ENCODE measurements around the gene ERC2.
A peak's percentile ranks its signal among the peaks of the same experiment; 100 is the strongest.

The ERC2 gene

DNA sequence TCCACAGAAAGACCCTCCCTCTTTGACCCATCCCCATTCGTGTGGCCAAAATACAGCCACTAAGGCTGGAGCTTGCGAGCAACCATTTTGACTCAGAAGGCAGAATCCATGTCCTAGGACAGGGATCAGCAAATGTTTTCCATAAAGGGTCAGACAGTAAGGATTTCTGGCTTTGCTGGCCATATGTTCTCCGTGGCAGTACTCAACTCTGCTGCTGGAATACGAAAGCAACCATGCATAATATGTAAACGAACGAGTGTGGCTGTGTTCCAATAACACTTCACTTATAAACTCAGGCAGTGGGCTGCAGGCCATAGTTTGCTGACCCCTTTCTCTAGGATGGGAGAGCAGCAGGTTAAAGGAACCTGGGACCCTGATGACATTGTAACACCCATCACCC is 903.5 kb downstream of the ERC2 start:
- FAIRE-seq = peak; percentile 21

GRCh38 chr3:55562700-55563099 is 905.6 kb downstream of the ERC2 start:
- FAIRE-seq = no peak

DNA sequence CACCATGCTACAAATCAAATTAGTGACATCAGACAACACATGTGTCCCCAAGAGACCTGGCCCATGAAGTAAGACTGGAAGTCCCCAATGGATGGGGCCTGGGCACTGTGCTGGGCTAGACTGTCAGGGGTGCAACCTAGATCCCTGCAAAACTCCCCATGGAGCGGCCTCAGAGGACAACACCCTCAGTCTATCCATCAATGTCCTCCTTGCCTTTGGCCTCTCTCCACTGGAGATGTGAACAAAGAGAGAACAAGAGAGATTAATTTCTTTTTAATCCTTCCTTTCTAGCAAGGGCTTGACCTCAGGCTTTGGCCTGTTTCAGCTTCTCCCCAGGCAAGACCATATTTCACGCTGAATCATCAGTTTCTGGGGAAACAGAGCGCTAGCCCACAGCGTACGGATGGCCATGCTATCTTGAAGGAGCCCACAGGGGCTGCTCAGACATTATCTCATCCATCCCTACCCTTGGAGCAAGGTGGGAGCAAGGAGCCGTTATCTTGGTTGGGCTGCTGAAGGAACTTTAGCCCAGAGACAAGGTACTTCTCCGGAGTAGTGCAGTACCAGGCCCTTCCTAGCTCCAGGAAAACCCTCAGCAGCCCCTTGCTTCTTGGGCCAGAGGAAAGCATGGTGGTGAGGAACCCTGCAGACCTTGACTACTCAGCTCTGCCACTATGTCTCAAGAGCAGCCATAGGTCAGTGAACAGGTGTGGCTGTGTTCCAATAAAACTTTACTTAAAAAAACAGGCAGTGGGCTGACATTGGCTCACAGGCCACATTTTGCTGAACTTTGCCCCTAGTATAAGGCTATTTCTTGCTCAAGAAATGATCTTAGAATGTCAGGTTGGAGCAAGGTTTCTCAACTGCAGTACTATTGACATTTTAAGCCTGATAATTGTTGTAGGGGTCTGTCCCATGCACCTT is 908.5 kb downstream of the ERC2 start:
- no peak for FAIRE-seq

DNA sequence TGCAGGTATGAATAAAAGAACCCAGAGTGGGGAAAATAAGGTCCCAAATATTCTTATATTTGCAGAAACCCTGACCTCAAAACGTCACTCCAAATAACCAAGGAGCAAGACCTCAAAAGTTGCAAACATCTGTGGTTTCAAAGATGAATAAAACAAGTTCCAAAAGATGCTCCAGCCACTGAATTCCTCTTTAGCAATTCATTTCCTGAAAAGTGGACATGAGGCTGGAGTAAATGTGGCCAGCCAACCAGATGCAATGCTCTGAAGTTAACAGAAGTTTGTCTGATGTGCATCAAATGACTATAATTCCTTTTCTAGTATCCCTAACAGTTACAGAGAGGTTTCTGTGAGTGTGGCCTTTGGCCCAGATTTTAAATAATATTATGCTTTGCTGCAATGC is 910.0 kb downstream of the ERC2 start:
- no peak for FAIRE-seq

- FAIRE-seq = no peak
Measured at GRCh38 chr3:55557549-55557948, 910.7 kb downstream of the ERC2 start.

- no peak for FAIRE-seq
Measured at GRCh38 chr3:55556619-55557537, 911.4 kb downstream of the ERC2 start.

DNA sequence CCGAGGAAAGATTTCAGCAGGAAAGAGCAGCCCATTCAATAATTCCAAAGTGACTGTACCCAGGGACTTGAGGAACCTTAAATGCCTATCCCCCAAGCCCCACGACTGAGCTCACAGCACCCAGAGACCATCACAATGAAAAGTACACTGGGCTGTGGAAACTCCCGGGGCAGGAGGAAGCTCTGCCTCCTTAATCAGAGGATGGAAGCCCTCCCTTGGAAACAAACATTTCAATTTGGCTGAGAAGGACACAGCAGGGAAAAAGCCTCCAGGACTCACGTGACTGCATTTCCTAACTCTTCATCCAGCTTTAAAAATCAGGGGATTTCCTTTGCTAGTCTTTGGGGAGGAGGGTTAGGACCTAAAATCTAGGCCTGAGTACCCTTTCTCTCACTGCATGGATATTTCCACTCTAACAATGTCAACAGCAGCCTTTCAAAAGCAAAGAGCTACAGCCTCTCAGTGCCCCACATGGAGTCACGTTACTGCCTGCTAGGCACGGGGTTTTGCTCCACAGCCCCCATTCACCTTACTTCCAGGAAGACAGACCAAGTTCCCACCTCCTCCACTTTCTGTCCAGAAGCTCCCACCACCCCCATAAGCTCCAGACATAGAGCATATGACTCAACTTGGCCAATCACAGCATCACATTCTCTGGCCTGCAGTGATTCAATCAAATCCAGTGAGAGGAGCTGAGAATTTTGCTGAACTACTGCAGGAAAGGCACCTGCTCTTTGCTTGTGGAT is 912.2 kb downstream of the ERC2 start:
- FAIRE-seq = no peak

GRCh38 chr3:55554634-55555425 is 913.4 kb downstream of the ERC2 start:
- FAIRE-seq = no peak

- FAIRE-seq = no peak
Measured at GRCh38 chr3:55551644-55552043, 916.6 kb downstream of the ERC2 start.

DNA sequence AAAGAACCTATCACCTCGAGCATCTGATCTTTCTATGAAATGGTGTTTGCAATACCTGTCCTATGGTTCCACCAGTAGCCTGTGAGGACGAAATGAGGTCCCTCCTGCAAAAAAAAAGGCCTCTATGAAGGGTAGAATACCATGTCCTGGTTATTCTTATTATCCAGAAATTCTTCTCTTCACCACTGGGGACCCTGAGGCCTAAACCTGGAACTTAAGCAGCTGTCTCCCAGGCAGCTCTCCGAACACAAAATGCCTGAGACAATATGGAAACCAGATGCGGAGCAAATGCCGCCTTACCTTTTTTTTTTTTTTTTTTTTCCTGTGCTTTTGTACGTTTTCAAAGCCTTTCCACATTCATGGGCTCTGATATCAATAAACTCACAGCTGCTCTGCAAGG is 919.1 kb downstream of the ERC2 start:
- FAIRE-seq = no peak

- FAIRE-seq = no peak
Measured at GRCh38 chr3:55546866-55547669, 921.2 kb downstream of the ERC2 start.

DNA sequence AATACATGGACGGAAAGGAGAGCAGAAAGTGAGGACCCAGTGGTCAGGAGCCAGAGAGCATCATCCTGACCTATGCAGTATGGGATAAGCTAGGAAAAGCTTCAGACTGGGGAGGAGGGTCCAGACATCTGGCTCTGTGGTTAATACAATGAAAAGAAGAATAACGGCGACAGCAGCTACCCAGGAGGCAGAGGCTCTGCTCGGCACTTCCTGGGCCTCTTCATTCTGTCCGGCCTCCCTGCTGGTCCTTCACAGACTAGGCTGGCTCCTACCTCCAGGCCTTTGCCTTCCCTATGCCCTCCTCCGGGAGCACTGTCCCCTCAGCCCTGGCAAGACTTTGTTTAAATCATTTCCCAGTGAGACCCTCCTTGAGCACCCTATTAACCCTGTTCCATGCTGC is 922.3 kb downstream of the ERC2 start:
- no peak for FAIRE-seq

GRCh38 chr3:55544219-55544618 is 924.0 kb downstream of the ERC2 start:
- no peak for FAIRE-seq

DNA sequence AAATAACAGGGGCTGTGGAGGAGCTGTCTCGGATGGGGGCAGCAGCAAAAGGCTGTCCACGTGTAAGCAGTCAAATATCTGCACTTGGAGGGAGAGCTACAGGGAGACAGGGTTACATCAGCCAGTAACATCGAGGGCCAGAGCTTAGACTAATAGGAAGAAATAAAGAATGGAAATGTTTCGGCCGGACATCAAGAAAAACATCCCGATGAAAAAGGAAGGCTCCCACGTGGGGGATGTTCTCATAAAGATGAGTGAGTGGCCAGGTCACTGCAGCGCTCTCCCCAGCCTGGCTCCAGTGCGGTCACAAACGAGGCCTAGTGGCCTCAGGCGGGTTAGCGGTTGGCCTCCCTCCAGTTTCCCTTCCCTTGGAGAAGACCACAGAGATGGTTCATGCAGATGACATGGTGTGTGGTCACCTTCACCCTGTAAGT is 925.1 kb downstream of the ERC2 start:
- no peak for FAIRE-seq

- no peak for FAIRE-seq
Measured at GRCh38 chr3:55541456-55541855, 926.8 kb downstream of the ERC2 start.

GRCh38 chr3:55541016-55541415 is 927.3 kb downstream of the ERC2 start:
- FAIRE-seq = no peak

DNA sequence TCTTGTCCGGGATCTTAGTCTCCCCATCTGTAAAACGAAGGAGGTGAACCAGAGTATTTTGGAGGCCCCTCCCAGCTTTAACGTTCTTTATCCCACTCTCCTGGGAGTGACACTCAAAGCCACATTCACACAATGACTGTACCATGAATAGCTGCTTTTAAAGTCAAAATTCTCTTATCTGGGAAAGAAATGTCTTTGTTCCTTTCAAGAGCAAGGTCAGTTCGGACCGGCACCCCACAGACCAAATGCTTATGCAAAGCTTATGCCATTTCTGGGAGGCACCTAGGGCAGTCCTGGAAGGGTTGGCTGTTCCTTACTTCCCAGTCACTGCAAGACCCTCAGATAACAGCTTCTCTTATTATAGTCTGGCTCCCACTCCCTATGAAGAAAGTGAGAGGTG is 927.7 kb downstream of the ERC2 start:
- no peak for FAIRE-seq

DNA sequence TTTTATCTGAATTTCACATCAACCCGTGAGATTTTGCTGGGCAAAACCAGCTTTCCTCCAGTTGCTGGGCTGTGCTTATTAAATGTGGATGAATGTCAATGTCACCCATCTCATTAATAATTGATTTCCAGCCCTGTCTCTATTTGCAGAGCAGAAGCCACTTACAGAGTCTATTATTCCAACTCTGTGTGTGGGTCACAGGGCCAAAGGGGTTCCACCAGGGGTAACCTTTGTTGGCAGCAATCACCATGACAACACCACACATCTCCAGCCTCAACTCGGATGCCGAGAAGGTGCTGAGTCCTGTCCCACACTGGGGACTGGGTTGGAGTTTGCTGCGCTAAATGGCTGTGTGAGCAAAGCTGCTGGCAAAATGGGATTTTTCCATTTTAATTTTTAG is 930.1 kb downstream of the ERC2 start:
- no peak for FAIRE-seq

- FAIRE-seq = no peak
Measured at GRCh38 chr3:55537563-55537962, 930.7 kb downstream of the ERC2 start.

DNA sequence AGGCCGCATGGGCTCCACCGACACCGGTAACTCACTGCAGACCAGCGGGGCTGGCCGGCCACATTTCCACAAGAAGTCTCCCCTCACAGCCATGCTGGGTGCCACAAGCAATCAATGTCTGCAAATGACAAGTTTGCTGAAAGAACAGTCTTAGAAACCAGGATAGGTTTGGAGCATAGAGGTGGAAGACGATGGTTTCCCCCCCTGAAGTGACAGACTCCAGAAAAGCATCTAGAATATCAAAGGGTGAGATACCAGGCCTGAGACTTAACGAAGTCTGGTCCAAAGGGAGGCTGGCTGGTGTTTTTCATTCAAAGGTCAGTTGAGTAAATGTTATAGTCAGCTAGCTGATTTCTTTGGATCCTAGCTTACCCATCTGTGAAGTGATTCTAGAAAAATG is 931.1 kb downstream of the ERC2 start:
- FAIRE-seq = no peak

DNA sequence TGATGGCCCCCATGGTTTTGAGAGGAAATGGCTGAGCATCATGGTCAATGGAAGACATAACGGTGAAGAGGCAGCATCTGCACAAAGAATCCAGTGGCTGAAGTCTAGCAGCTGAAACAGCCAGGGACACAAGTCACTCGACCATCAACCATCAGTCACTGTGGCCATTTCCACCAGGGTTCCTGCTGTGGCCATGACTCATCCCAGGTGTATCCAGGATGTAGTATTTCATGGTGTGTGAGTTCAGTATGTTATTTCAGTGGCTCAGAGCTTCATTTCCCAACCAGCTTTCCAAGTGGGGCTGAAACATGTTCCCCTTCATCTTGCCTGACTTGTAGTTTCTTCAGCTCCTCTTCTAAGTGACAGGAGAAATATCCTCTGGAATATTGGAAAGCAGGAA is 933.4 kb downstream of the ERC2 start:
- no peak for FAIRE-seq
